HCT116 (cell line): ENCODE results near the gene NUP42. TPM values are rescaled to one million over a fixed set of nuclear protein-coding genes. Genes with fewer than 3 reads are reported as not detected.

Experiments used
- ATAC-seq: fragments of 200-7000 bp; cut with Tn5 transposase; 2 replicates; pipeline ENCODE4 v1.9.1; 2020; ENCODE audit warnings: mild to moderate bottlenecking, moderate library complexity
- BruUV-seq: library from RNA; stranded (reverse); fragments of 400-500 nt; replicated peaks from 2 replicates; lab custom pipeline; 2021; lab: Mats Ljungman, UMichigan
- CTCF ChIA-PET: fragments of 300-600 bp; sonication (Branson Sonifier 250); formaldehyde crosslinking; loops from one replicate; lab custom pipeline; 2021; ENCODE audit warnings: antibody characterized with exemption; lab: Charles Lee
- POLR2A ChIA-PET: fragments of 300-600, 350-600 bp; sonication (Branson Sonifier 250); formaldehyde crosslinking; loops from one replicate; lab custom pipeline; 2021; ENCODE audit warnings: antibody characterized with exemption; lab: Charles Lee
- RAD21 ChIA-PET, 2 experiments: fragments of 300-600 bp; sonication (Branson Sonifier 250); formaldehyde crosslinking; loops; one replicate each; lab custom pipeline; 2023; ENCODE audit warnings: low total read pairs in 2 of 2; ENCODE audit not compliant: uncharacterized antibody in 2 of 2, unreplicated experiment in 2 of 2, low non-redundant PET in 1 of 2; lab: Charles Lee
- DNase-seq: peaks from one replicate; pipeline ENCODE4 v3.0.0-alpha.2; 2010; ENCODE audit warnings: low read depth, low spot score
- H2AFZ ChIP-seq: fragments of 200-600 bp; shearing (Covaris generic), sonication (generic); 2 replicates; pipeline ENCODE4 v1.6.1; 2017; ENCODE audit warnings: low read depth, mixed run types, mixed read lengths, antibody characterized with exemption, low read length; ENCODE audit not compliant: poor library complexity, severe bottlenecking
- H3K27ac ChIP-seq: 2 replicates; pipeline ENCODE4 v1.5.1; 2012; ENCODE audit warnings: low read depth, low read length
- H3K27me3 ChIP-seq: fragments of 200-600 bp; sonication (generic); 2 replicates; pipeline ENCODE4 v1.6.1; 2016; ENCODE audit warnings: mixed run types, low read length, mixed read lengths; ENCODE audit not compliant: insufficient read depth
- H3K36me3 ChIP-seq, 2 experiments: fragments of 200-500 bp in 1 of 2; fragments of 200-600 bp in 1 of 2; sonication (Bioruptor generic) in 1 of 2; sonication (generic) in 1 of 2; 2 replicates each; pipeline versions ENCODE4 v1.5.1 to v1.6.1; 2014 to 2016; ENCODE audit warnings: low read length in 2 of 2, inconsistent platforms in 1 of 2, mixed read lengths in 1 of 2, mixed run types in 1 of 2; ENCODE audit not compliant: insufficient read depth in 2 of 2, control insufficient read depth in 1 of 2
- H3K4me1 ChIP-seq, 2 experiments: fragments of 200-600 bp in 1 of 2; sonication (generic) in 1 of 2; 2 replicates each; pipeline versions ENCODE4 v1.5.1 to v1.6.1; 2012 to 2017; ENCODE audit warnings: low read length in 2 of 2, inconsistent platforms in 1 of 2, mild to moderate bottlenecking in 1 of 2, mixed read lengths in 1 of 2, mixed run types in 1 of 2, moderate library complexity in 1 of 2; ENCODE audit not compliant: insufficient read depth in 2 of 2, control insufficient read depth in 1 of 2
- H3K4me2 ChIP-seq: fragments of 200-600 bp; sonication (generic); 2 replicates; pipeline ENCODE4 v1.6.1; 2017; ENCODE audit warnings: mixed run types, low read length, mixed read lengths
- H3K4me3 ChIP-seq, 2 experiments: fragments of 200-600 bp in 1 of 2; sonication (generic) in 1 of 2; replicated peaks in 1 of 2; 2 replicates each; pipeline ENCODE4 v1.5.1; 2011 to 2016; ENCODE audit warnings: low read length in 2 of 2, control low read depth in 1 of 2, low read depth in 1 of 2, mild to moderate bottlenecking in 1 of 2, mixed read lengths in 1 of 2, mixed run types in 1 of 2
- H3K79me2 ChIP-seq: fragments of 200-600 bp; sonication (generic); 2 replicates; pipeline ENCODE4 v1.6.1; 2017; ENCODE audit warnings: mild to moderate bottlenecking, mixed run types, low read length, moderate library complexity, mixed read lengths; ENCODE audit not compliant: insufficient read depth
- H3K9ac ChIP-seq: fragments of 200-600 bp; sonication (generic); 2 replicates; pipeline ENCODE4 v1.6.1; 2016; ENCODE audit warnings: low read length, mixed read lengths
- H3K9me2 ChIP-seq: fragments of 200-600 bp; sonication (generic), shearing (Covaris generic); 2 replicates; pipeline ENCODE4 v1.6.1; 2017; ENCODE audit warnings: mixed run types, mild to moderate bottlenecking, moderate library complexity; ENCODE audit not compliant: insufficient read depth
- H3K9me3 ChIP-seq, 2 experiments: fragments of 200-500 bp in 1 of 2; fragments of 200-600 bp in 1 of 2; sonication (Bioruptor generic) in 1 of 2; sonication (generic) in 1 of 2; 2 replicates each; pipeline ENCODE4 v1.6.1; 2014 to 2017; ENCODE audit warnings: low read length in 2 of 2, mixed read lengths in 2 of 2, inconsistent platforms in 1 of 2, low read depth in 1 of 2, mild to moderate bottlenecking in 1 of 2, mixed run types in 1 of 2, moderate library complexity in 1 of 2; ENCODE audit not compliant: control insufficient read depth in 1 of 2, insufficient read depth in 1 of 2
- H4K20me1 ChIP-seq: fragments of 200-600 bp; sonication (generic), shearing (Covaris generic); 2 replicates; pipeline ENCODE4 v1.6.1; 2017; ENCODE audit warnings: mixed run types, mild to moderate bottlenecking, moderate library complexity; ENCODE audit not compliant: insufficient read depth
- ATF3 ChIP-seq: IDR thresholded peaks from 2 replicates; pipeline ENCODE4 v1.6.1; 2012
- CBX3 ChIP-seq: IDR thresholded peaks from 2 replicates; pipeline ENCODE4 v1.6.1; 2012; ENCODE audit warnings: low read depth
- CEBPB ChIP-seq: IDR thresholded peaks from 2 replicates; pipeline ENCODE4 v1.6.1; 2012; ENCODE audit warnings: low read depth
- EGR1 ChIP-seq: IDR thresholded peaks from 2 replicates; pipeline ENCODE4 v1.6.1; 2012; ENCODE audit warnings: low read depth
- ELF1 ChIP-seq: IDR thresholded peaks from 2 replicates; pipeline ENCODE4 v1.6.1; 2012; ENCODE audit warnings: low read depth, borderline replicate concordance
- EZH2 ChIP-seq: fragments of 200-600 bp; sonication (generic); IDR thresholded peaks from 2 replicates; pipeline ENCODE4 v1.6.1; 2017; ENCODE audit warnings: antibody characterized with exemption, mixed run types
- EZH2phosphoT487 ChIP-seq: fragments of 200-600 bp; IDR thresholded peaks from 2 replicates; pipeline ENCODE4 v1.6.1; 2018; ENCODE audit warnings: antibody characterized with exemption, borderline replicate concordance
- JUND ChIP-seq: IDR thresholded peaks from 2 replicates; pipeline ENCODE4 v1.6.1; 2012
- MAX ChIP-seq: IDR thresholded peaks from 2 replicates; pipeline ENCODE4 v1.6.1; 2012
- POLR2AphosphoS5 ChIP-seq: IDR thresholded peaks from 2 replicates; pipeline ENCODE4 v1.6.1; 2011; ENCODE audit warnings: mild to moderate bottlenecking, low read depth, low read length, moderate library complexity
- REST ChIP-seq: IDR thresholded peaks from 2 replicates; pipeline ENCODE4 v1.6.1; 2012; ENCODE audit warnings: low read depth
- SP1 ChIP-seq: IDR thresholded peaks from 2 replicates; pipeline ENCODE4 v1.6.1; 2012; ENCODE audit warnings: low read depth
- SRF ChIP-seq: IDR thresholded peaks from 2 replicates; pipeline ENCODE4 v1.6.1; 2012; ENCODE audit warnings: low read depth
- YY1 ChIP-seq: IDR thresholded peaks from 2 replicates; pipeline ENCODE4 v1.6.1; 2011; ENCODE audit warnings: low read length, low read depth, moderate library complexity, mild to moderate bottlenecking; ENCODE audit not compliant: insufficient replicate concordance; ENCODE audit errors: extremely low read depth
- intact Hi-C: fragments of 100-400 bp; cut with micrococcal nuclease; formaldehyde crosslinking; loops from 2 replicates; pipeline ENCODE4 v1.10.0; 2022
- total RNA-seq: library from RNA; stranded (reverse); gene quantifications from one replicate; pipeline ENCODE4 v1.2.1, GENCODE V29; 2021; ENCODE audit not compliant: unreplicated experiment

The NUP42 gene
- total RNA-seq, 1 experiment from 2014 or later, result 36.5 TPM

GRCh38 chr7:23210506-23210905, 28.7 kb downstream of the NUP42 start:
- no peak overlapping the region for H3K27ac ChIP-seq
- no peaks in the 10 kb centered on the region for H3K9me2 ChIP-seq
- RAD21 ChIA-PET, result no interaction called here
- H3K4me2 ChIP-seq, result no peak overlapping the region
- BruUV-seq, result no TSS peak
- no peaks in the 10 kb centered on the region for H4K20me1 ChIP-seq
- H2AFZ ChIP-seq, result no peak overlapping the region
- no peaks in the 10 kb centered on the region for H3K36me3 ChIP-seq
- TF ChIP-seq POLR2AphosphoS5, result no peak
- TF ChIP-seq MAX, result no peak
- TF ChIP-seq EZH2phosphoT487, result no peak
- no peak for TF ChIP-seq ELF1
- no peak for TF ChIP-seq EZH2
- TF ChIP-seq EGR1, result no peak
- TF ChIP-seq REST, result no peak
- TF ChIP-seq SP1, result no peak
- no peak for TF ChIP-seq CBX3
- TF ChIP-seq CEBPB, result no peak
- TF ChIP-seq YY1, result no peak
- no peak for TF ChIP-seq ATF3
- TF ChIP-seq JUND, result no peak
- no peak for TF ChIP-seq SRF
- ATAC-seq, result no peak
- no peaks in the 10 kb centered on the region for H3K4me1 ChIP-seq
- no peak overlapping the region for H3K9ac ChIP-seq
- H3K4me3 ChIP-seq, result no peak overlapping the region
- H3K27me3 ChIP-seq, result no peaks in the 10 kb centered on the region
- H3K9me3 ChIP-seq, result no peaks in the 10 kb centered on the region
- POLR2A ChIA-PET, result no interaction called here
- CTCF ChIA-PET, result no interaction called here
- no peak for DNase-seq
- intact Hi-C loops, result no loop called here
- no peaks in the 10 kb centered on the region for H3K79me2 ChIP-seq
